Measurements from ENCODE around the gene MPLKIP.
"Not testable (repeated sequence)": the region's sequence is repeated elsewhere in the genome, so short reads cannot be mapped to it uniquely, and the experiment has no call there.

MPLKIP gene

GRCh38 chr7:40134428-40135316 is at the start of gene MPLKIP, which contains the start of gene SUGCT:
Gene MPLKIP, minus strand, starts transcription at chr7:40134622. Its CDS starts 55 bp downstream, at chr7:40134567.
Gene SUGCT, plus strand, starts transcription at chr7:40135005.
- DNase-seq = peak; percentile 72 to 84

- DNase-seq = no peak
These were observed 48.0 kb upstream of the MPLKIP start for GRCh38 chr7:40182452-40182851.

GRCh38 chr7:40177071-40177470 is 42.6 kb upstream of the MPLKIP start:
- DNase-seq = no peak

- no peak for DNase-seq
These were observed 41.5 kb upstream of the MPLKIP start for GRCh38 chr7:40175725-40176510.

- not testable (repeated sequence) for DNase-seq
These were observed 40.8 kb upstream of the MPLKIP start for GRCh38 chr7:40175256-40175655.

- not testable (repeated sequence) for DNase-seq
These were observed 38.7 kb upstream of the MPLKIP start for GRCh38 chr7:40173121-40173520.

- not testable (repeated sequence) for DNase-seq
These were observed 33.8 kb upstream of the MPLKIP start for GRCh38 chr7:40168266-40168665.

GRCh38 chr7:40167291-40167690 is 32.9 kb upstream of the MPLKIP start:
- no peak for DNase-seq

- DNase-seq = no peak
These were observed 30.8 kb upstream of the MPLKIP start for GRCh38 chr7:40165216-40165615.

GRCh38 chr7:40162516-40162915 is 28.1 kb upstream of the MPLKIP start:
- DNase-seq = no peak

- DNase-seq = no peak
These were observed 22.6 kb upstream of the MPLKIP start for GRCh38 chr7:40156988-40157387.

- no peak for DNase-seq
These were observed 17.1 kb upstream of the MPLKIP start for GRCh38 chr7:40151504-40151903.

GRCh38 chr7:40148671-40149070 is 14.2 kb upstream of the MPLKIP start:
- DNase-seq = no peak

- DNase-seq = not testable (repeated sequence)
These were observed 13.8 kb upstream of the MPLKIP start for GRCh38 chr7:40148247-40148580.

- DNase-seq = no peak
These were observed 13.2 kb upstream of the MPLKIP start for GRCh38 chr7:40147371-40148246.

- not testable (repeated sequence) for DNase-seq
These were observed 11.2 kb upstream of the MPLKIP start for GRCh38 chr7:40145596-40146130.

GRCh38 chr7:40141916-40142315 is 7.5 kb upstream of the MPLKIP start:
- DNase-seq = not testable (repeated sequence)

GRCh38 chr7:40139891-40140290 is 5.5 kb upstream of the MPLKIP start:
- not testable (repeated sequence) for DNase-seq

- DNase-seq = peak in 1 of 2 experiments; percentile 11
These were observed 4.6 kb upstream of the MPLKIP start for GRCh38 chr7:40138973-40139372.

- DNase-seq = no peak
These were observed 3.1 kb upstream of the MPLKIP start for GRCh38 chr7:40137563-40137962.

GRCh38 chr7:40135317-40135610 is 842 bp upstream of the MPLKIP start:
- DNase-seq = no peak

- DNase-seq = peak in 1 of 2 experiments; percentile 30
These were observed 628 bp downstream of the MPLKIP start for GRCh38 chr7:40133561-40134427.
